TTC549 (cell line): ENCODE data around the gene EXOC6B.

Source experiments
- FAIRE-seq: peaks from 2 replicates; lab custom pipeline; 2012; peaks lifted over from hg19 to GRCh38; lab: Jason Lieb, UNC

Gene EXOC6B

DNA sequence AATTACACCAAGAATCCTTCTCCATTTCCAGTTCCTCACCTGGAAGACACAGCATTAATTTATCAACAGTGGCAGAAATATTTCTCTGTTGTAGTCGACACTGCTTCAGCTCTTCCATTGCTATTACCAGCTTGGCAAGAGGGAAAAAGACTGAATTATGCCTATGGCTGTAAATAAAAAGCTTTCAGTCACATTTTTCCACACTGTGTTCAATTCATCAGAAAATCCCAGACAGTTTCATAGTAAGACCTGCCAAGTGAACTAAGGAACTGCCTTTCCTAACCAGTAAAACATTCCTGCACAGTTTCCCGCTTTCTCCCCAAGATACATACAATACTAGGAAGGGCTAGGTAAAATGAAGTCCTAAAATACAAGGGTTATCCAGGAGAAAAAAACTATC is 94.7 kb downstream of the EXOC6B start:
- FAIRE-seq, result no peak

DNA sequence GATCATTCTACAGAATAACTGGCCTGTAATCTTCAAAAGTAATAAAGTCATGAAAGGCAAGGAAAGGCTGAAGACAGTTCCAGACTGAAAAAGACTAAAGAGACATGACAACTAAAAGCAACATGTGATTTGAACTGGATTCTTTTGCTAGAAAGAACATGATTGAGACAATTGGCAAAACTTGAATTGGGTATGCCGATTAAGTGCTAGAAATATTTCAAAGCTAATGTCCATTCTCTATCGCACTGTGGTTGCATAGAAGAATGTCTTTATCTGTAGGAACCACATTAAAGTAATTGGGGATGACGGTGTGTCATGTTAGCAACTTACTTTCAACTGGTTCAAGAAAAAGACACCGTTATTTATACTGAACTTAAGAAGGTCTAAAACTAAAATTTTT is 98.5 kb downstream of the EXOC6B start:
- FAIRE-seq, result no peak

DNA sequence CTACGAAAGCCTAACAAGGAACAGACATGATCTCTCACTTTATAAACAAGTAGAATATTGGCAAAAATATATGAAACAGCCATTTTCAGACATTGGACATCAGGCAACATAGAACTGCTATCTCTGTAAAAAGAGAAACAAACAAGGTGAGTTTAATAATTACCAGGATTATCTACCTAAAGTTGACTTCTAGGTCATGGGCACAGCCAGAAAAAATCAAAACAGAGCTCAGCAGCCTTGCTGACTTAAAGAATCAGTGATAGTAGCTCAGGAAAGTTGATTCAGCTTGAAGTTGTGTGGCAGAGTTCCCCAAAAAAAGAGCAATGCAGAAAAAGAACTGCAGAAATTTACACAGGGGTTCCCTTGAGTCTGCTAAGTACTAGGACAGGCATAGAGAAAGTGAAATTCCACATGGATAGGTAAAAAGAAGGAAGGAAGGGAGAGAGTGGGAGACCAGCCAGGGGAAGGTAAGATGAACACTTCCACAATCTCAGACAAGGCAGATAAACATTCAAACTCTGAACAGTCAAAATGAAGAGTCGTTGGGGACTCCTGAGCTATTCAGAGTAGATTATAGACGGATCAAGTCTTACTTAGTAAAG is 102.0 kb downstream of the EXOC6B start:
- no peak for FAIRE-seq

DNA sequence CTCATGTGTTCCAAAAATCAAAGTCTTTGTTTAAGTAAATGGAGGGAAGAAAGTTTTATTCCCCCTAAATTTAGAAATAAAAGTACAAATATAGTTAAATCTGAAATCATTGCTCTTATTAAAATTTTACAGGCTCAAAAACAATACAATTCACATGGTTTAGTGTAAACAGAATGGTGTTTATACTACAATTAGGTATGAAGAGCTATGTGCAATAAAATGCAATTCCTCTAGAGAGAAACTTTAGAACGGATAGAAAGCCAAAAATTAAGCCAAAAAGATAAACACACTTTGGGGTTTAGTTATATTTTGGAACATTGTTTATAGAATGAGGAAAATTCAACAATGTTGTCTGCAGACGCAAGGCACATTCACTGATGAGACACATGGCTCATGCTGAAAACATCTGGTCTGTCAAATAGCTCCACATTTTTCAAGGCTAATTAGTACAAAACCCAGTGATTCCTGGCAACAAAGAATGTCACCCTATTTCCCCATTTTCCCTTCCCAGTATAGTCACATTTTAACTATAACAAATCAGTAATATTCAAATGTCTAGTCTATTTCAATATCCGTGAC is 103.3 kb downstream of the EXOC6B start:
- FAIRE-seq, result no peak

DNA sequence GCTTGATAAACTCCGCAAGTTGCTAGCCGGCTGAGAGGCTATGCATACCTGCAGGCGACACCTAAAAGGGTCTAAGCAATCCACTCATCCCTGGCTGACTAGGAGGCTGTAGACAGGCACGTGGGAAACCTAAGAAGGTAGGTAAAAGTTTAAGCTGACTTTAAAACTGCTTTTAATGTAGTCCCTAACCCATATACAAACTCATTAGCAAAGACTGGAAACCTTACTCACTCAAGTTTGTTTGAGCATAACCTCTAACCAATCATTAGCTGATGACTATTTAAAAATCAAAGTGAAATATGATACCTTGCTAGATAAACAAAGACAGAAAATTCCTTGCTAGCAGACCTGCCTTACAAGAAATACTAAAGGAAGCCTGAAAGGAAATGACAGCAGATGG is 106.4 kb downstream of the EXOC6B start:
- FAIRE-seq, result no peak

DNA sequence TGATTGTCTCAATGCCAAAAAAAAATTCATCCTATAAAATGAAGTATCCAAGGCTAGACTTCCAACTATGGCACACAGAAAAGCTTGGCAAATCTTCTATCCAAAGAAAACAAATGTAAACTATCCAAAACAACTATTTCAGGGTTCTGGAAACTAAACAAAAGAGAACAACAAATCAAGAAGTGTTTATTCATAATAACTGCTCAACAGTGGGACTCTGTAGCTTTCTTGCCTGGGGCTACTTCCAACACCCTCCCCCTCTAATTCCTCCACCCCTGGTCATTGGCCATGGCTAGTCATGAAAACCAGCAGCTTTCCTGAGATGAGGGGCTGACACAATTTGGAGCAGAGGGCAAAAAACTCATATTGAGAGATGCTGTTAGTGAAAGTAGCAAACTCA is 107.0 kb downstream of the EXOC6B start:
- no peak for FAIRE-seq

DNA sequence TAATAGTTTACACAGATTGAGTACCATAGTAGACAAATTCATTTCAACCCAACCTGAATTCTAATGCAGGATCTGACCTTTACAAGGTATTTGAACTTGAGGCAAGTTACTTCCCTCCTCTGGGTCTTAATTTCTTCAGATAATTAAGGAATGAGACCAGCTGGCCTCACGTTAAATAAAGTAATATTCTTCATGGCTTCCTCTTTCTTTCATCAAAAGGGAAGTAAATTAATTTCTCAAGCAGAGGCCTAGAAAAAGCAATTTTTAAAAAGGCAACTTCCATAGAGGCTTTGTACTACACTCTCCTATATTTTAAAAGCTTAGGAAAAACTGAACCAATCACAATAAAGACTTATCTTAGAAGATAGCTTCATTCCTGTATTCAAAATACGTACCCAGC is 109.2 kb downstream of the EXOC6B start:
- no peak for FAIRE-seq

DNA sequence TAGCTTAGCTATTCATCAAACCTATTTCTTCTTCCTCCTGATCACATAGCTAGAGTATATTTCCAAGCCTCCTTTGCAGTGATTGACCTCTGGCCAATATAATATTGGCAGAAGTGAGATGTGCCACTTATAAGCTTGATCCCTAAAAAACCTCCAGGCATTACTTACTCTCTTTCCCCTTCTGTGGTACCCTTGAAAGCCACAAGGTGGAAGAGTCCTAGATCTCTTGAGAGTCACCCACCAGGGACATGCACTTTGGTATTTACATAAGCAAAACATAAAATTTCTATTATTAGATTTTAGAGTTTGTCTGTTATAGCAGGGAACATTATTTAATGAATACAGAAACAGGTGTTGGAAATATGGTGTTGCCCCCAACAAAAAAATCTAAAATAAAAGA is 112.0 kb downstream of the EXOC6B start:
- FAIRE-seq, result no peak

DNA sequence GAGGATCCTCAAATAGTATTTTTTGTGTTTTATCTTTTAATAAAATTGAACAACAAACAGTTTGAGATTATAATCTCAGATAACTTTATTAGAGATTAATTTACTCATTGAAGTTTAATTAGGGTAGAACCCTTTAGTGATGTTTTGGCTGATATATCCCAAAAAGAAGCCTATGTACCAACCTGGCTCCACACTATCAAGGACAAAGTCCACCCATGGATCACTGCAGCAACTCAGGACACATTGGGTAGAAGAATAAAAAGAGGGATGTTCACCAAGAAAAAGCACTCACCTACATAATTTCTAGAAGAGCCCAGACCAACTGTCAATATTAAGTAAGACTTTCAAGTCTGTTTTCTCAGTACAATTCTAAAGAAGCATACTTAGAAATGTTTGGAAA is 112.9 kb downstream of the EXOC6B start:
- FAIRE-seq, result no peak

DNA sequence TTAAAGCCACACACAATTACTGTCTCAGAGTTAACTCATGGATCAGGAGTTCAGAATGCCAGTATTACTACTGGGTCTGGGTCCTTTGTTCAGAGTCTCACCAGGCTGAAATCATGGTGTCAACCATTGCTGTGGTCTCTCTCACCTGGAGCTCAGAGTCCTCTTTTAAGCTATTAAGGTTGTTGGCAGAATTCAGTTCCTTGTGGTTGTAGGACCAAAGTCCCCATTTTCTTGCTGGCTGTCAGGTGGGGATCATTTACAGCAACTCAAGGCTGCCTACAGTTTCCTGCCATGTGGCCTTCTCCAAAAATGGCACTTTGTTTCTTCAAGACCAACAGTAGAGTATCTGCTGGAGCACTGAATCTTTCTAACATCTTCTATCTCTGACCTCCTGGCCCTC is 113.5 kb downstream of the EXOC6B start:
- no peak for FAIRE-seq

DNA sequence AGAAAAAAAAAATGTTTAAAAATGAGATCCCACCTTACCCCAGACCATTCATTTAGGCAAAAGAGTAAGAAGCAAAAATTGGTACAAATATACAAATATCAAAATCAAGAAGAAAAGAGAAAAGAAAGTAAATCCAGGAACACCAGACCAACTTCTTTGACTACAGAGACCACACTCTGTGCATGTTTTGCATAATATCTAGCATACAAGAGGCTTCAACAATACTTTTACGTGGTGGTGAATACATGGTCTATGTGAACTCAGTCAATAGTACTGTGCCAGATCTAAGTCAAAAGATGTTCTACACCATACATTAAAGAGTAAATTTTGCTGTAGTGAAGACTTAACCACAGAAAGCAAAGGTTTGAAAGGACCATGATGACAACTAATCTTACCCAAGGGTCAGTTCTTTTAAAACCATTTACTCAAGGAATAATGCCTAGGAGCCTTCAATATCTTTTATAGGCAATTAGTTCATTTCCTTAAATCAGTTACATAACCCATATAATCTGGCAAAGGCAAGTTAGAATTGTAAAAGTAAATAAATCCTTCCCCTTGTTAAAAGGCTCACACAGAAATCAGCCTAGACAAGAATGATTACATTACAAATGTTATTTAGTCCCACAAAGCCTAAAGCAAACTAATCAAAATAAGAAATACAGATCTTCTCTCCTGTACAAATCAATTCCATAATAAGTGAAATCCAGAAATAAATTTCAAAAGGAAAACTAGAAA is 115.2 kb downstream of the EXOC6B start:
- FAIRE-seq, result no peak

DNA sequence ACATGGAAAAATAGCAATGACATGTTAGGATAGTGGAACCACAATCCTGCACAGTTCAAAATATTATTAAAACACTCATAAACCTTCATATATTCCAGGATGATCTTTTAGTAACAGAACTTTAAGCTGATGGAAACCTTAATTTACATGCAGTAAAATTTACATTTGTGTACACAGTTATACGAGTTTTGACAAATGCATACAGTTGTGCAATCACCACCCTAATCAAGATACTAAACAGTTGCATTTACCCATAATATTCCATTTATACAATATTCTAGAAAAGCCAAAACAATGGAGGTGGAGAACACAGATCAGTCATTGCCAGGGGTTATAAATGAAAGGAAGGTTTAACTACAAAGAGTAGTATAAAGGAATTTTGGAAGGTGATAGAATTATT is 117.6 kb downstream of the EXOC6B start:
- no peak for FAIRE-seq

DNA sequence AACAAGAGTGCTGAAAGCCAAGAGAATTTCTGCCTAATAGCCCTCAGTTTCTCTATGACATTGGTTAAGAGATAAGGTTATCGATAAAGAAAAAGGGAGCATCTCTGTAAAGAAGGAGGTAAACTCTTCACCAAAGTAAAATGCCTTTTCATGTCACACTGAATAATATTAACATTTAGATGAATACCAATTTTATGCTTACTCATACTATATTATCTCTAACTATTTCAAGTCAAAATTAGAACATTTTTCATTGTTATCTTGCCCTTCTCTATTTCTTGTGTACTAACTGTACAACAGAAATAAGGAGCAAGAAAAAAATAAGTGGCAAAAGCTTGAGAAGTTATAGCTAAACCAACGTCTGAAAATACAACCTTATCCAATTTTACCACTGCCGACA is 127.5 kb downstream of the EXOC6B start:
- no peak for FAIRE-seq

DNA sequence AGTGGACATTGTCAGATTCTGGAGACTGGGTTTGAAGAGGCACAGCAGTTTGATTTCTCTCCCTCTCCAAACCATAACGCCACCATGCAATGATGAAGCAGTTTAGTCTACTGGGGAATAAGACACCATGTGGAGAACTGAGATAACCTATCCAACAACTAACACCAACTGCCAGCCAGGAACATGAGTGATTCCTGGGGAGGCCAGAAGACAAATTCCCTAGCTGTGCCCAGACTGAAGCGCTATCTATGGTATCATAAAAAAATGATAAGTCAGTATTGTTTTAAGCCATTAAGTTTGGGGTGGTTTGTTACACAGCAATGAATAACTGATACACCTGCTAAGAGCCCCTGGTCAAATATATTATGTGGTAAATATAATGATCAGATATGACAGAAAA is 129.3 kb downstream of the EXOC6B start:
- no peak for FAIRE-seq

DNA sequence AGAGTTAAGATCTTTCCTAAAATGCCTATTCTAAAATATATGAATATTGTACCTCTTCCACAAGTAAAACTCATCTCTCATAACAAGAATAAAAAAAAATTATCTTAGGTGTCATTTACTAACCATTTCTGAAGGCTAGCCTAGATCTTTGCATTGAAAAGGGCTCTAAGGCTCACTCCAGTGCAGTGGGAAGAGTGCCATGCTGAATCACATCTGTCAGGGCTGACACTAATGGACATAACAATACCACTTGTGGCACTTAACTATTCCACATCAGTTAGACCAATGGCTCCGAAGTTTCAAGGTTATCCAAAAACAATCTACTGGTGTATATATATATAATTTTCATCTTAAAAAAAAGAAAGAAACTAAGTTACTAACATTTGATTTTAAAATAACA is 130.2 kb downstream of the EXOC6B start:
- FAIRE-seq, result no peak

DNA sequence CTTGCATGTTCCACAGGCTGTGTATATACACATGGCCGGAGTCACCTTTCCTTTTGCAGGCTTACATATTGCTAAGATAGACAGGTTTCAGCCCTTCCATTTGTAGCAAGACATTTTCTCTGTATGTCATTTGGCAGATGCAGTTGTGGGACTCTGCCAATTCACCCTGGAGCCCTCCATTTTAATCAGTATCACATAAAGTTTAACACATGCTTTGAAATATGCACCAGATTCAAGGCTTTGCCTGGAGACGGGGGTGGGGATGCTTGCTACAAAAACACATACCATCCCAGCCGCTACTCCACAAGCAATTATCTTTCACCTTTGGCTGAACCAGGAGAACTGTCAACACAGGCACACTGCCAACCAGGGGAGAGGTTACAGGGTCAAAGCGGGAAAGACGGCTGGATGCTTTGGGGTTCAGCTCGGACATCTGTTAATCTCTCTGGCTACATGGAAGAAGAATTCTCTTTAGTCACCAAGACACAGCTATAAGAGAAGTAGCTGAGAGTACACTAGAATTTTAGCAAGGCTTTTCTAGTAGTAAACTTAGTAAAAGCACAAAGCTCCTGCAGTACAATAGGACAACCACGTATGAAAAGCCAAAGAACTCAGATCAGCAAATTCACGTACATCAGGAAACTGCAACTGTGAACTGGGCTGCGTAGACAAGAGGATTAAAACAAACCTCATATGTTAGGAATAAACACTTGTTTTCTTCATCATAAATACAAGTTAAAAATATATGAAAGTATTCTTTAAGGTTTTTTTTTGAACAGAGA is 130.9 kb downstream of the EXOC6B start:
- FAIRE-seq, result no peak

DNA sequence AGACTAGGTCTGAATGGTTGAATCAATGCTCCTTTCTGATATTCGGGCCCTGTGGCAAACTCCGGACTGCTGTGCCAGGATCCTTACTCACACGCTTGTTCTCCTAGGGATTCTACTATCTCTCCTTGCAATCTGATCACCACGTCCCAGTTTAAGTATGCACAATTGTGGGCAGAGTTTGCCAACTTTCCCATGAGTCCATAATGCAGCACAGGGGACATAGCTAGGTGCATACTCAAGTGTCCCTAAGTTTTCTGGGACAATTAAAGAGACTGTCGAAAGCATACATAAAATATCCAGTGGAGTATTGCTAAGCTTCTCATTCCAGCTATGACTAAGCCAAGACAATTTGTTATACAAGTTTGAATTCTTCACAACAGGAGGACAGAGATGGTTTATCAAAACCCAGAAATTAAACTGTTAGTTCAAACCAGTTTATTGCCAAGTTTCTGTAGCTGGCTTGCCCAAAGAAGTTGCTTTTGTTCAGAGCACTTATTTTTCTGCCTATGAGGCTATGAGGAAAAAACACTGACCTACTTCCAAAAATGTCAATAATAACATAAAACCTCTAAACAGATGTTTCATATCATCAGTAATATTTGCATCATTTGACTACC is 136.1 kb downstream of the EXOC6B start:
- no peak for FAIRE-seq

DNA sequence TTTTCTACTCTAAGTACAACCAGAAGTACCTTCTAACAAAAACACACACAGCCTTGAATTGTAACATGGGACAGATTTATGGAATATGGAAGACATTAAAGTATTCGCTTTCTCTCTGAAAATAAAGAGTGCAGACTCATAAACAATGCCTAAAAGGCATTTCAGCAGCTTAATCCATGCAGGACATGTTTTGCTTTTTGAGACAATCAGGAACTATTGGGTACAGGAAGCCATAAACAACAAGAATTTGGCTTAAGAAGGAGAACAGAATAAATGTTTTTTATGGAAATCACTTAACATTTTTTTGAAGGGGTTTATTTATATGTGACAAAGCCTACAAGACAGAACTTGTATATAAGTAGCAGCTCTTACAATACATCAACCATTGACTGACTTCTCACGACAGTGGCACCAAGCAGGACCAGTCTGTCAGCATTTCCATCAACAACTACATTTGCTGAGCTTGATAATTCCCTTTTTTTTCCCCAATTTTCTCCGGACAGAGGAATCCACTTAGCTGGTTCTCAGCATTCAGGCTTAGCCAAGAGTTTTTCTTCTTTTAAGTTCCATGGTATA is 140.1 kb downstream of the EXOC6B start:
- FAIRE-seq, result no peak

DNA sequence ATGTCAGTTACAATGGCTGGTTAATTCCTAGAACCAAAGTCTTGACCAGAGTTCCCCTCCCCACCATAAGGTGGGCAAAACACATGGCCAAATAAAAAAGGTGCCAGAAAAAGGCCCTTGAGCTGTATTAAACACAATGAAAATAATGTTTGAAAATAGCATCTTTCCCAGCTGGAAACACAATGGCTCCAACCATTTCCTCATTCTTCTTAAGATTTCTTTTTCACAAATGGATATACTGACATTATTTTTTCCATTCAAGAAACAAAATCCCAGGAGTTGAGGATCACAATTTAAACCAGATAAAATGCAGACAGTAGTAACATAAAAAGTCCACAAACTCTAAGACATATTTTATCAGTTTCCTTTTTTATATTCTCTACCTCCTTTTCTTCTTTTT is 143.8 kb downstream of the EXOC6B start:
- FAIRE-seq, result no peak

DNA sequence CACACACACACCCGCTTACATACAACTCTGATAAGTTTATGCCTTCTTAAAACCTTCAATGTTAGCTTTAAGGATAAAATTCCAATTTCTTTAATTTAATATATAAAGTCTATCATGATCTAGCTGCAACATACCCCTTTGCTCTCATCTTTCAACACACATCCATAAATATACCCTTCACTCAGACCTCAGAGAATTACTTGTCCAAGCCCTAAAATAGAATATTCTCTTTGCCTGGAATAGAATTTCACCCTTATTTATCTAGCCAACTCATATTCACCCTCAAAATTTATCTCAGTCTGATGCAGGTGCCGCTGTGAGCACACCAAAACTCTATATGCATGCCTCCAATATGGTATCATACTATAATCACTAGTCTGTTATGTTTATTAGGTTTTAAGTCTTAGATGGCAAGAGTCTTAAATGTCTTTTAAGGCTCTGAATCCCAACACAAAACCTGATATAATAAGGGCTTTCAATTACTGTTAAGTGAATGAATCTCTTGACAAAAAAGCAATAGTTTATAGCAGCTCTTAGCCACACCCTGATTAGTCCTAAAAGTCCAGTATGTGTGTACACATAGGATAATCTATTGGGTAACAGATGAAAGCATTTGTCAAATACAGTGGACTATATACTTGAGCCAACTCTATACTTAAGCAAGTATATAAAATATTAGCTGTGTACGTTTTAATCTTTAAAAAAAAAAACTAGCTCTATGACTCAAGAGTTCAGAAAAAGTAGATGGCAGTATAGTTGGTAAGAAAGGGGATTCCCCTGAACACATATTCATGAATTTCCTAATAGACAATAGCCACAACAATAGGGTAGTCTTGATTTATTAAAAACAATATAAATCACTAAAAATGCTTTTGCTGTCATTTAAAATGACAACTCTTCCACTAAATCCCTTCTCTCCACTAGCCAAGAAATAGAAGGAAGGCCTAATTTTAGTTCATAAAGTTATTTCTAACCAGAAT is 144.5 kb downstream of the EXOC6B start:
- no peak for FAIRE-seq

DNA sequence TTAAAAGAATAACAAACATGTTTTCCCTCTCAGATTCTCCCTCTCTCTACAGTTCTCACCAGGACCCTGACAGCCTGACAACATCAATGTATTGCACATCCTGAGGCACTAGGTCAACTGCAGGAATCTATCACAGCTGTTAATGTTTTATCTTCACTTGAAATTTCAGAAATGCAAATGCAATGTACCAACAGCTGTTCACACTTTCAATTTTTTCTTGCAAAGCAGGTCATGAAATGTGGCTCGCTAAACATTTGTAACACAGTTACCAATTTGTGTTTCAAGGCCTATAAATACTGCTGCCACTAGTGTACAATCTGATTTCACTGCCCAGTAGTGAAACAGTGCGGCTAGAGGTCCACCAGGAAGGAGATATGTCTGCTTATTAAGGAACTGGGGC is 147.8 kb downstream of the EXOC6B start:
- FAIRE-seq, result no peak
